ENCODE data around the gene TBPL1. TPM values are rescaled to one million over a fixed set of nuclear protein-coding genes. Genes with fewer than 3 reads are reported as not detected.

Gene TBPL1
- total RNA-seq, 1 donor from 2014 or later, result 50.2 TPM

DNA sequence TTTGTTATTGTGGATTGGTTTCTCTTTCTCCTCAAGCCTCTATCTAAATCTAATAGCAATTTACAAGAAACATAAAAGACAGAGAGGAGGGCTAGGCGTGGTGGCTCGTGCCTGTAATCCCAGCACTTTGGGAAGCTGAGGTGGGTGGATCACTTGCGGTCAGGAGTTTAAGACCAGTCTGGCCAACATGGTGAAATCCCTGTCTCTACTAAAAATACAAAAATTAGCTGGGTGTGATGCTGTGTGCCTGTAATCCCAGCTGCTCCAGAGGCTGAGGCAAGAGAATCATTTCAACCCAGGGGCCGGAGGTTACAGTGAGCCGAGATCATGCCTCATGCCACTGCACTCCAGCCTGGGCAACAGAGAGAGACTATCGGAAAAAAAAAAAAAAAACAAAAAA is 52.8 kb downstream of the TBPL1 start:
- H3K4me3 Mint-ChIP-seq, result no peak overlapping the region
- H3K4me1 Mint-ChIP-seq, result peaks cover 18% of the 10 kb centered on the region
- TF ChIP-seq, protein P1, sequence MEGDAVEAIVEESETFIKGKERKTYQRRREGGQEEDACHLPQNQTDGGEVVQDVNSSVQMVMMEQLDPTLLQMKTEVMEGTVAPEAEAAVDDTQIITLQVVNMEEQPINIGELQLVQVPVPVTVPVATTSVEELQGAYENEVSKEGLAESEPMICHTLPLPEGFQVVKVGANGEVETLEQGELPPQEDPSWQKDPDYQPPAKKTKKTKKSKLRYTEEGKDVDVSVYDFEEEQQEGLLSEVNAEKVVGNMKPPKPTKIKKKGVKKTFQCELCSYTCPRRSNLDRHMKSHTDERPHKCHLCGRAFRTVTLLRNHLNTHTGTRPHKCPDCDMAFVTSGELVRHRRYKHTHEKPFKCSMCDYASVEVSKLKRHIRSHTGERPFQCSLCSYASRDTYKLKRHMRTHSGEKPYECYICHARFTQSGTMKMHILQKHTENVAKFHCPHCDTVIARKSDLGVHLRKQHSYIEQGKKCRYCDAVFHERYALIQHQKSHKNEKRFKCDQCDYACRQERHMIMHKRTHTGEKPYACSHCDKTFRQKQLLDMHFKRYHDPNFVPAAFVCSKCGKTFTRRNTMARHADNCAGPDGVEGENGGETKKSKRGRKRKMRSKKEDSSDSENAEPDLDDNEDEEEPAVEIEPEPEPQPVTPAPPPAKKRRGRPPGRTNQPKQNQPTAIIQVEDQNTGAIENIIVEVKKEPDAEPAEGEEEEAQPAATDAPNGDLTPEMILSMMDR (conservative IDR thresholded peaks at IDR 0.05), result no peak
- no peaks in the 10 kb centered on the region for H3K9me3 Mint-ChIP-seq
- no peak for DNase-seq (ENCODE audit: low read depth, low spot score)
- H3K27ac Mint-ChIP-seq (ENCODE audit: unreplicated experiment), result no peak overlapping the region
- H3K27me3 Mint-ChIP-seq (ENCODE audit: low read depth), result no peaks in the 10 kb centered on the region
- H3K36me3 Mint-ChIP-seq (ENCODE audit: low read depth), result no peaks in the 10 kb centered on the region

DNA sequence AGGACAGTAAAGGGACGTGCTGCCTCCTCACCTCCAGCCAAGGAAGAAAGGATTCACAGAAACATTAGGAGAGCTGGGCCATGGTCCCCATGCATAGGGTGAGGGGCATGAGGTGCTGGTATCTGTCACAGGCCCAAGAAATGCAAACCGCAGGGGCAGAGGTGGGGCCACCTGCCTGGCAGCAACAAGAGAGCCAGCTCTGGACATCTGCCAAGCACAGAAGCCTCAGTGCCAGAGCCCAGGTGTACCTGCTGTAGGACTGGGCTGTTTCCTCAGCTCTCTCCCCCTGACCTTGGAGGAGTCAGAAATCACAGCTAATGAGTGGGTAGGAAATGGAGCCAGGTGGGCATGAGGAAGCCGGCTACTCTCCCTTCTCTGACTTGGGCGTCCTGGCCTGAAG is 54.1 kb downstream of the TBPL1 start:
- Mint-ChIP-seq H3K27ac (ENCODE audit: unreplicated experiment) (no peak overlapping the region), H3K27me3 (ENCODE audit: low read depth) (no peaks in the 10 kb centered on the region)
- TF ChIP-seq, protein P1 (conservative IDR thresholded peaks at IDR 0.05), result no peak

DNA sequence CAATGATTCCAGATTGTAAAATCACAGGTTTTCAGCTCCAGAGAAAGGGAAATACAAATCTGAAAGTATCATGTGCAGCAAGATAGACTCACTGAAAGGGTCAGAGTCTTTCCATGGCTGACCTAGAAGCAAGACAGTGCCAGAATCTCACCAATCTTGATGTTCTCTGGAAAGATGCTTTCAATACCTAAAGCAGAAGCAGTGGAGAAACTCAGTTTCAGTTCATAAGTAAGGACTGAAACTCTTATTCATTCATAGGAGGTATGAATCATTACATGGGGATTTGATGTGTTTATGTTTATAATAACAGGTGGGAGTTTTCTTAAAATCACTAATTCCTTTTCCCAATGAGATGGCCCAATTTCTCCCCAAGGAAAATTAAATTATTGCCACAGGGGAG is 56.9 kb downstream of the TBPL1 start:
- H3K9me3 Mint-ChIP-seq, result no peaks in the 10 kb centered on the region
- no peaks in the 10 kb centered on the region for H3K36me3 Mint-ChIP-seq (ENCODE audit: low read depth)
- no peak for DNase-seq (ENCODE audit: low read depth, low spot score)
- H3K4me3 Mint-ChIP-seq, result no peak overlapping the region
- TF ChIP-seq, protein P1 (conservative IDR thresholded peaks at IDR 0.05), result no peak
- H3K27me3 Mint-ChIP-seq (ENCODE audit: low read depth), result no peaks in the 10 kb centered on the region
- no peaks in the 10 kb centered on the region for H3K4me1 Mint-ChIP-seq
- no peak overlapping the region for H3K27ac Mint-ChIP-seq (ENCODE audit: unreplicated experiment)

More for the DNA sequence above, 54.1 kb downstream of the TBPL1 start:
- no peak overlapping the region for H3K4me3 Mint-ChIP-seq
- no peaks in the 10 kb centered on the region for H3K36me3 Mint-ChIP-seq (ENCODE audit: low read depth)
- peaks cover 18% of the 10 kb centered on the region for H3K4me1 Mint-ChIP-seq
- DNase-seq (ENCODE audit: low read depth, low spot score), result no peak
- no peaks in the 10 kb centered on the region for H3K9me3 Mint-ChIP-seq

DNA sequence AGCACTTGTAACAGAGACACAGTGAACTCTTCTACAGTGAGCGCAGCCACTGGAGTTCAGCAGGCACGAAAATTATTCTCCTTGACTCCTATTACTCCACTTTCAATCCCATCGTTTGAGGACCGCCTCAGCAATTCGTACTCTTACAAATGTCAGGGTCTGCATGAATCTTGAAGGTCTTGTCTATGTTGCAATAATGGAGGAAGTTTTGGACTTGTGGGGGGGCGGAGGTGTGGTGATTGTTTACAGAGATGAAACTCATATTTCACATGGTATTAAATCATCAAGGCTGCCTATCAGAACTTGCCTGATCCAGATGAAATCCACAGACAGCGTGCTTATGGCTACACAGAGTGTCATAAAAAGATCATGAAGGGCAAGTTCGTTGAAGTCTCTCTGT is 57.4 kb downstream of the TBPL1 start:
- no peaks in the 10 kb centered on the region for H3K4me1 Mint-ChIP-seq
- no peaks in the 10 kb centered on the region for H3K9me3 Mint-ChIP-seq
- no peaks in the 10 kb centered on the region for H3K36me3 Mint-ChIP-seq (ENCODE audit: low read depth)
- TF ChIP-seq, protein P1 (conservative IDR thresholded peaks at IDR 0.05), result no peak
- H3K4me3 Mint-ChIP-seq, result no peak overlapping the region
- no peaks in the 10 kb centered on the region for H3K27me3 Mint-ChIP-seq (ENCODE audit: low read depth)
- no peak for DNase-seq (ENCODE audit: low read depth, low spot score)
- H3K27ac Mint-ChIP-seq (ENCODE audit: unreplicated experiment), result no peak overlapping the region

DNA sequence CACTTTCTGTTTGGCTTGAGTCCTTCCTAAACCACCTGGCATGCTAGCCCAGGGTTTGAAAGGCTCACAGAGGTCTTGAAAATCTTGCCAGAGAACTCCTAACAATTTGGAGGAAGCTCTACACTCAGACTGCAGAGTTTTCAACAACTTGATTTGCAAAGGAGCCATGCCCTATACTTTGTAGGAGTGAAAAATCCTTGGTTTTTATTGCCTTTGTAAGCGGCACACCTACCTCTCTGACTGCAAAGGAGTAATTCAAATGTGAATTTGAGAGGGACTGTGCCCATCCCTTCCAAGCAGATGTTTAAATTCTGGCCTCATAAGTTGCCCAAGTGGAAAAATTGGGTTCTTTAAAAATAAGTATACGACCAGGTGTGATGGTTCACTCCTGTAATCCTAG is 58.0 kb downstream of the TBPL1 start:
- TF ChIP-seq, protein P1 (conservative IDR thresholded peaks at IDR 0.05), result no peak
- Mint-ChIP-seq H3K27ac (ENCODE audit: unreplicated experiment) (no peak overlapping the region), H3K9me3 (no peaks in the 10 kb centered on the region), H3K27me3 (ENCODE audit: low read depth) (no peaks in the 10 kb centered on the region), H3K4me3 (no peak overlapping the region), H3K36me3 (ENCODE audit: low read depth) (no peaks in the 10 kb centered on the region), H3K4me1 (no peaks in the 10 kb centered on the region)
- no peak for DNase-seq (ENCODE audit: low read depth, low spot score)

Data from neural crest cell (in vitro differentiated cells).